Bronchial epithelial cell (primary cell): ENCODE data around the gene ATP11B. TPM values are rescaled to one million over a fixed set of nuclear protein-coding genes. Genes with fewer than 3 reads are reported as not detected.
"Not testable (repeated sequence)": the region's sequence is repeated elsewhere in the genome, so short reads cannot be mapped to it uniquely, and the experiment has no call there.

Experiments used
- DNase-seq: peaks from one replicate; pipeline ENCODE4 v3.0.0-alpha.2; 2010; ENCODE audit warnings: low read depth
- FAIRE-seq: peaks from 2 replicates; lab custom pipeline; 2011; peaks lifted over from hg19 to GRCh38; lab: Jason Lieb, UNC
- H3K27me3 ChIP-seq: 2 replicates; pipeline ENCODE4 v1.5.1; 2011; ENCODE audit warnings: low read length; ENCODE audit not compliant: control insufficient read depth, insufficient read depth
- H3K36me3 ChIP-seq: 2 replicates; pipeline ENCODE4 v1.5.1; 2011; ENCODE audit warnings: low read length; ENCODE audit not compliant: control insufficient read depth, insufficient read depth
- H3K4me3 ChIP-seq: 2 replicates; pipeline ENCODE4 v1.5.1; 2011; ENCODE audit warnings: mild to moderate bottlenecking, low read depth, low read length, control low read depth
- CTCF ChIP-seq: IDR thresholded peaks from 2 replicates; pipeline ENCODE4 v1.5.1; 2011; ENCODE audit warnings: mild to moderate bottlenecking, moderate library complexity, low read length, control low read depth, inconsistent platforms; ENCODE audit not compliant: insufficient read depth, severe bottlenecking
- total RNA-seq: library from RNA; depleted of rRNA; stranded (reverse); fragments of >200 nt; gene quantifications from 2 replicates; pipeline ENCODE4 v1.2.1, GENCODE V29; 2014

Gene ATP11B
- total RNA-seq, 1 donor from 2014 or later, result 72.4 TPM

DNA sequence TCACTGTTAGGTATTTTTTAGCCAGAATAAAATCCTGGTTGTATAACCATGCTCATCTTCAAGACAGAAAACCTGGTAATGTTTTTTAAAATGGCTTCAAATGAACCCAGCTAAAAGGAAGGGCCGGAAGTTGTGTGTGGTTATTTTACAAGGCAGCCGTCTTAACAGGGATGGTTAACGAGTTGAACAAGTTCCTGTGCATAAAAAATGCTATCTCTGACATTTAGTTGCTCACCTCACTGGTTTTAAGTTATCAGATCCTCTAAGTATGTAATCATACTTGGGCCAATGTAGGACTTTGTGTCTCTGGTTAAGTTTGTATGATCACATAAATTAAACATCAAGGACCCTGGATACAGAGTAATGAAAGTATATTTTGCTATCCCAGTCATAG, 2.1 kb downstream of the ATP11B start:
- no peak for FAIRE-seq
- H3K27me3 ChIP-seq, result no peaks in the 10 kb centered on the region
- peak; percentile 73 for DNase-seq
- no peak for TF ChIP-seq CTCF
- H3K36me3 ChIP-seq, result no peaks in the 10 kb centered on the region
- H3K4me3 ChIP-seq, result peak overlapping the region; percentile 90

DNA sequence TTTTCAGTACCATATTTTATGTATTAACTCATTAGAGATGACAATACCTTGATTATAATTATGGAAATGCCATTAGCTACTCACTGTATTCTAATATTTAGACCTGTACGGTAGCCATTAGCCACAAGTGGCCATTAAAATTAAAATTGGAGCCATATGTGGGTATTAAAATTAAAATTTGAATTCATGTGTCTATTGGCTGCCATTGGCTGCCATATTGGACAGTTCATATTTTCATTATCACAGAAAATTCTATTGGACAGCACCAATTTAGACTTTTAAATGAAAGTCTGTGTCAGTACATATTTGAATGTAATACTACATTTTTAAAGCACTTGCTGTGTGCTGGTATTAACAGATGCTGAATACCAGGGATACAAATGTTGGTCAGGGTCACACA, 3.0 kb downstream of the ATP11B start:
- Histone ChIP-seq H3K4me3 (no peak overlapping the region), H3K36me3 (no peaks in the 10 kb centered on the region), H3K27me3 (no peaks in the 10 kb centered on the region)
- no peak for FAIRE-seq
- no peak for TF ChIP-seq CTCF
- no peak for DNase-seq

DNA sequence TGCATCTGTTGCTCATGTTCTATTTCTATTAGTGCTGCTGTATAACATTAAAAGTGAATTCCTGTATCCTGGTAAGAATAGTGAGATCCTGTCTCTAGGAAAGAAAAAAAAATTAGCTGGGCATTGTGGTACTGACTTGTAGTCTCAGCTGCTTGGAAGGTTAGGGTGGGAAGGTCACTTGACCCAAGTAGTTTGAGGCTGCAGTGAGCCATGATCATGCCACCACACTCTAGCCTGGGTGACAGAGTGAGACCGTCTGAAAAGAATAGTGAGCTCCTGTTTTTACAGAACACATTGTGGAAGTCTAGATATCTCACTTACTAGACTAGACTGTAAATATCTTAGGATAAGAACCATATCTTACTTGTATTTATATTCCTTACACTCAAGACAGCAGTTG, 4.6 kb downstream of the ATP11B start:
- FAIRE-seq (no peak), DNase-seq (no peak)
- Histone ChIP-seq H3K27me3 (no peaks in the 10 kb centered on the region), H3K4me3 (no peak overlapping the region), H3K36me3 (no peaks in the 10 kb centered on the region)
- TF ChIP-seq CTCF, result no peak

- not testable (repeated sequence) for H3K4me3 ChIP-seq, H3K27me3 ChIP-seq, DNase-seq, FAIRE-seq, H3K36me3 ChIP-seq
Observed at GRCh38 chr3:182799143-182799542, 5.8 kb downstream of the ATP11B start.

GRCh38 chr3:182800508-182800907, 7.2 kb downstream of the ATP11B start:
- no peaks in the 10 kb centered on the region for H3K27me3 ChIP-seq
- no peak overlapping the region for H3K4me3 ChIP-seq
- no peak for TF ChIP-seq CTCF
- H3K36me3 ChIP-seq, result no peaks in the 10 kb centered on the region
- FAIRE-seq (no peak), DNase-seq (no peak)

DNA sequence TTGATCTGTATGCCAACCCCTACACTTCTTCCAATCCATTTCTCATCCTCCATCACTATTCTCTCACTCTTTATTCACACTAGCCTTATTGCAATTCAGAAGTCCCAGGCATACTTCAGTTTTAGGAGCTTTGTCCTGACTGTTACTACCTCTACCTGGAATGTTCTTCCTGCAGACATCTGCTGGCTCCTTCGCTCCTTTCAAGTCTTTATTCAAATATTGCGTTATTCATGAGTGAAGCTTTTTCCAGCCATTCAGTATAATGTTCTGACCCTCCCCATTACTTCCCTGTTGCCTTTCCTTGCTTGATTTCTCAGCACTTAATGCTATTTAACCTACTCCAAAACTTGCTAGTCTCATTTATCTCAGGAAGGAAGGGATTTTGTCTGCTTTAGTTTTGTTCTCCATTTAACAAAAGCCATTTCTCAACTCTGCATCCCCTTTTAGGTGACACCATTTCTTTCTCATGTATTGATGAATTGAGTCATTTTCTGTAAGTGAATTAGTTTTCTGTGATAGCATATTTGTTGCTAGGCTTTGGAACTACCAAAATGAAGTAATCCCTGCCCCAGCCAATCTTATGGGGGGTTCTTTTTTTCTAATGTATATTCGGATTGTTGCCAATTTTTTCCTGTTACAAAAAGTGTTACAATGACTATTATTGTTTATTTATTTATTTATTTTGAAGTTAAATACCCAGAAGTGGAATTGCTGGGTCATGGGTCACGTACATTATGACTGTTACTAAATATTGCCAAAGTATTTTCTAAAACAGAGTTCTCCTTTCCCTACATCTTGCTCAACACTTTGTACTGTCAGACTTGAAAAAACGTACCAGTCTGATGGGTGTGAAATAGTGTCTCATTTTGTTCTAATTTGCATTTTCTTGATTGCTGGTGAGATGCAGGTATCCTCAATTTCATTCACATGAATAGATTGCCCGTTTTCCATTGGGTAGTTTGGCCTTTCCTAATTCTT, 9.4 kb downstream of the ATP11B start:
- Histone ChIP-seq H3K4me3 (no peak overlapping the region), H3K27me3 (no peaks in the 10 kb centered on the region), H3K36me3 (no peaks in the 10 kb centered on the region)
- no peak for TF ChIP-seq CTCF
- DNase-seq, result peak; percentile 82
- FAIRE-seq, result no peak
